Measurements from ENCODE around the gene TINAGL1. TPM values are rescaled to one million over a fixed set of nuclear protein-coding genes. Genes with fewer than 3 reads are reported as not detected.

Gene TINAGL1
- total and polyA plus RNA-seq, 9 donors: 27.1 to 57.3 (median 31.4) TPM

DNA sequence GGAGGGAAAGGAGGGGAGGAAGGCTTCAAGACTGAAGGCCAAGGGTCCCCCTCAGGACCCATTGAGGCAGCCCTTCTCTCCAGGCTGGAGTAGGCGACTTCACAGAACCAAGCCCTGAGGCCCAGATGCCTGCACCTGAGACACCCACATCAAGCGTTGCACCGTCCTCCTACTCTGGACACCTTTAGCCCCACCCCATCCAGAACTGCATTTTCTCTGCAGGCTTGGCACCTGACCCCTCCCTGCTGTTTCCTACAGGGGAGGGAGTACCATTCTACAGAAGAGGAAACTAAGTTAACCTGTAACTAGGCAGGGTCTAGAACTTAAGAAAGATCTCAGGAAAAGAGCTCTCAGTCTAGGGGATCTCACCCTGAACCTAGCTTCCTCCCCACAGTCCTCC is 56.3 kb downstream of the TINAGL1 start:
- H3K27ac ChIP-seq: no peak overlapping the region
- no peaks in the 10 kb centered on the region for H3K36me3 ChIP-seq
- TF ChIP-seq, protein P1, sequence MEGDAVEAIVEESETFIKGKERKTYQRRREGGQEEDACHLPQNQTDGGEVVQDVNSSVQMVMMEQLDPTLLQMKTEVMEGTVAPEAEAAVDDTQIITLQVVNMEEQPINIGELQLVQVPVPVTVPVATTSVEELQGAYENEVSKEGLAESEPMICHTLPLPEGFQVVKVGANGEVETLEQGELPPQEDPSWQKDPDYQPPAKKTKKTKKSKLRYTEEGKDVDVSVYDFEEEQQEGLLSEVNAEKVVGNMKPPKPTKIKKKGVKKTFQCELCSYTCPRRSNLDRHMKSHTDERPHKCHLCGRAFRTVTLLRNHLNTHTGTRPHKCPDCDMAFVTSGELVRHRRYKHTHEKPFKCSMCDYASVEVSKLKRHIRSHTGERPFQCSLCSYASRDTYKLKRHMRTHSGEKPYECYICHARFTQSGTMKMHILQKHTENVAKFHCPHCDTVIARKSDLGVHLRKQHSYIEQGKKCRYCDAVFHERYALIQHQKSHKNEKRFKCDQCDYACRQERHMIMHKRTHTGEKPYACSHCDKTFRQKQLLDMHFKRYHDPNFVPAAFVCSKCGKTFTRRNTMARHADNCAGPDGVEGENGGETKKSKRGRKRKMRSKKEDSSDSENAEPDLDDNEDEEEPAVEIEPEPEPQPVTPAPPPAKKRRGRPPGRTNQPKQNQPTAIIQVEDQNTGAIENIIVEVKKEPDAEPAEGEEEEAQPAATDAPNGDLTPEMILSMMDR (IDR thresholded peaks at IDR 0.05): no peak
- TF ChIP-seq POLR2A (IDR thresholded peaks at IDR 0.05) (no peak), EP300 (IDR thresholded peaks at IDR 0.05) (no peak)
- WGBS, 3 donors: 96 to 98% (median 97%) methylated on average over 3 of the region's 3 CpGs
- peaks cover 3% of the 10 kb centered on the region for H3K4me1 ChIP-seq (ENCODE audit: insufficient read depth)
- H3K4me3 ChIP-seq: no peak overlapping the region
- DNase-seq: no peak
- intact Hi-C loops (cut with DNase I): no loop called here
- H3K9me3 ChIP-seq: no peaks in the 10 kb centered on the region
- H3K27me3 ChIP-seq: no peaks in the 10 kb centered on the region

DNA sequence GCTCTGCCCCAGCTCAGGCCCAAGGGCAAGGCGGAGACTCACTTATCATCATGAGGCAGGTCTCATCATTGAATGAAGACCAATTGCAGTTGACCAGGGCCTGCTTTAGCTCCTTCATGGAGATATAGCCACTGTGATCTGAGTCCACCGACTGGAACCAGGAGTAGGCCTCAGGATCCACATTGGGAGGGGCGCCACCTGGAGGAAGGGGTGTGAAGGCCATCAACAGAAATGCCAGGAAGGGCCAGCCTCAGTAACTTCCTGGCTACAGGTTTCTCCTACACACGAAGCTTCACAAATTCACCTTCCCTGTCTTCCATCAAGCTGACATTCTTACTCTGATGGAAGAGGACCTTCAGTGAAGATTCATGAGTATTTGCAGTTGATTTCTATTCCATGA is 56.8 kb downstream of the TINAGL1 start:
- H3K27me3 ChIP-seq: no peaks in the 10 kb centered on the region
- no peak overlapping the region for H3K27ac ChIP-seq
- peaks cover 3% of the 10 kb centered on the region for H3K4me1 ChIP-seq (ENCODE audit: insufficient read depth)
- WGBS, 3 donors: 64 to 69% (median 68%) methylated on average over 4 of the region's 4 CpGs
- intact Hi-C loops (cut with DNase I): no loop called here
- H3K9me3 ChIP-seq: no peaks in the 10 kb centered on the region
- DNase-seq: no peak
- no peaks in the 10 kb centered on the region for H3K36me3 ChIP-seq
- H3K4me3 ChIP-seq: no peak overlapping the region
- TF ChIP-seq EP300 (IDR thresholded peaks at IDR 0.05) (no peak), POLR2A (IDR thresholded peaks at IDR 0.05) (no peak)
- TF ChIP-seq, protein P1 (IDR thresholded peaks at IDR 0.05): no peak

Other genes with a start within 250 kb of the TINAGL1 start
- gene FABP3, start 203.4 kb upstream of the TINAGL1 start, total RNA-seq: 10 to 100 TPM in 6 of 7 donors, 1 to 10 TPM in 1; 3.3 to 39.3 (median 24.2) TPM
- gene FABP3, start 203.4 kb upstream of the TINAGL1 start, polyA plus RNA-seq: 100 to 1,000 TPM in 1 of 2 donors, 10 to 100 TPM in 1; 20.0 to 153 TPM
- gene SERINC2, start 163.3 kb upstream of the TINAGL1 start, total RNA-seq: 10 to 100 TPM in 1 of 7 donors, 1 to 10 TPM in 3, under 1 TPM in 3; 0.25 to 15.2 (median 2.0) TPM
- gene SERINC2, start 163.3 kb upstream of the TINAGL1 start, polyA plus RNA-seq: under 1 TPM in 1 of 2 donors, not detected in 1; 0.90 TPM
- gene HCRTR1, start 41.2 kb downstream of the TINAGL1 start, total RNA-seq: not detected
- not detected for gene HCRTR1, start 41.2 kb downstream of the TINAGL1 start, polyA plus RNA-seq
- 10 to 100 TPM; 31.7 to 65.2 (median 59.9) TPM for gene PEF1, start 68.4 kb downstream of the TINAGL1 start, total RNA-seq
- gene PEF1, start 68.4 kb downstream of the TINAGL1 start, polyA plus RNA-seq: 10 to 100 TPM; 54.3 to 58.2 TPM
- 100 to 1,000 TPM in 5 of 7 donors, 10 to 100 TPM in 2; 64.4 to 237 (median 157) TPM for gene COL16A1, start 127.5 kb downstream of the TINAGL1 start, total RNA-seq
- 100 to 1,000 TPM in 1 of 2 donors, 10 to 100 TPM in 1; 19.8 to 194 TPM for gene COL16A1, start 127.5 kb downstream of the TINAGL1 start, polyA plus RNA-seq
- gene ADGRB2, start 187.8 kb downstream of the TINAGL1 start, total RNA-seq: 1 to 10 TPM in 6 of 7 donors, under 1 TPM in 1; 0.48 to 7.2 (median 1.6) TPM
- gene ADGRB2, start 187.8 kb downstream of the TINAGL1 start, polyA plus RNA-seq: 1 to 10 TPM in 1 of 2 donors, under 1 TPM in 1; 0.30 to 2.6 TPM
- 1 to 10 TPM in 2 of 7 donors, under 1 TPM in 4, not detected in 1; 0.15 to 1.7 (median 0.54) TPM for gene SPOCD1, start 239.5 kb downstream of the TINAGL1 start, total RNA-seq
- gene SPOCD1, start 239.5 kb downstream of the TINAGL1 start, polyA plus RNA-seq: under 1 TPM; 0.30 to 0.42 TPM

Data from ovary (tissue), 9 donors.